GM20000 (cell line): ENCODE measurements around the gene NFE2L2.
"Not testable (repeated sequence)": the region's sequence is repeated elsewhere in the genome, so short reads cannot be mapped to it uniquely, and the experiment has no call there.

Experiments
- DNase-seq: peaks from one replicate; pipeline ENCODE4 v3.0.0; 2012; ENCODE audit warnings: low spot score
- CTCF ChIP-seq: IDR thresholded peaks from 2 replicates; pipeline ENCODE4 v1.5.1; 2012; ENCODE audit warnings: mild to moderate bottlenecking, control low read depth; ENCODE audit errors: extremely low read depth, missing control alignments

The NFE2L2 gene

DNA sequence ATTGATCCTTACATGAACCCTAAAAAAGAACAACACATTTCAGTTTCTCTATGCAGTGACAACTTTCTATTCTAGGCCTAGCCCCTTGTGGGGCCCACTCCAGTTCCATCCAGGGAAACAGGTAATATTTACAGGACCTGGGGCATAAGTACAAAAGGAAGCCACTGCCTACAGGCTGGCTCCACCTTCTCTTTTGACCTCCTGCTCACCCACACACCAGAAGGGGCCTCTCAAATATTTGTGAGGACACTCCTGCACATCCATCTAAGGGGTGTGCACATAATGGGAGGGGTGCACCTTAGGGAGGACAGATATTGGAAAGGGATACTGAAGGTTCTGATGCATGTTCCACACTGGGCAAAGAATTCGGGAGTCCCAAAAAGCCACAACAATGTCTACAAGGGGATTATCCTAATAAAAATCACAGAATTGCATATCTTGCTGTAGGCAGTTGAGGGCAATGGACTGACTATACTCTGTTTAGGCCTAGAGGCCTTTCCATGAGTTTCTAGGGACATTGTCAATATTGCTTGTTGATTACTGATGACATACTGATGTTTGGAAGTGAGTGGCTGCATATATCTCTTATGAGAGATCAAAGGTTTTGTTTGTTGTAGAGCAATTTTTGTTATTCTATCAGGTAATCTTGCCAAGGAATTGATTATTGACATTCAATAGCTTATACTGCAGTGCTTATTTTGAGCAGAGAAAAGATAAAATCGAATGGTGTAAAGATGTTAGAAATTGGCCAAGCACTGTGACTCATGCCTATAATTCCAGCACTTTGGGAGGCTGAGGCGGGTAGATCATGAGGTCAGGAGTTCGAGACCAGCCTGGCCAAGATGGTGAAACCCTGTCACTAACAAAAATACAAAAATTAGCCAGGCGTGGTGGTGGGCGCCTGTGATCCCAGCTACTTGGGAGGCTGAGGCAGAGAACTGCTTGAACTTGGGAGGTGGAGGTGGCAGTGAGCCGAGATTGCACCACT lies 75.8 kb downstream of the NFE2L2 start:
- no peak for TF ChIP-seq CTCF
- no peak for DNase-seq

- no peak for DNase-seq
- no peak for TF ChIP-seq CTCF
Measured at GRCh38 chr2:177187631-177188312, 76.8 kb downstream of the NFE2L2 start.

- DNase-seq: not testable (repeated sequence)
Measured at GRCh38 chr2:177186038-177186437, 78.5 kb downstream of the NFE2L2 start.

GRCh38 chr2:177184606-177185005 lies 79.9 kb downstream of the NFE2L2 start:
- no peak for DNase-seq
- TF ChIP-seq CTCF: no peak

DNA sequence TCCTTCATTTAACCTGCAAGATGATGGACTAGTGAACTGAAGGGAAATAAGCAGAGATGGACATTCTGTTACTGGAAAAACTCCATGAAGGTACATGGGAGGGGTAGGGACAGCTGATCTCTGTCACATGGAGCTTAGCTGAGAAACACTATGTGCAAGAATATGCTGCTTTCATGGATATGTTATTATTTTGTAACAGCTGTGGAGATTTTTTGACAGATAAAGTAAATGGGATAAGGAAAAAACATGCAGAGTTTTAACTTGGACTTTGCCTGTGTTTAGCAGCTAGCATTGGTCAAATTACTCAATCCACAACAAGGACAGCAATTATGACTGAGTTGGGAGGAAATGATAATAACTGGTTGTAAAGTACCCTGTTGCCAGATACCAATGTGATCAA lies 80.7 kb downstream of the NFE2L2 start:
- DNase-seq: no peak
- no peak for TF ChIP-seq CTCF
